K562 (cell line): ENCODE data around the gene DYNLT2B. TPM values are rescaled to one million over a fixed set of nuclear protein-coding genes. Genes with fewer than 3 reads are reported as not detected.

Source experiments
- ARID1B ChIP-seq: fragments of 450-650 bp; IDR thresholded peaks from 2 replicates; pipeline ENCODE4 v1.6.1; 2016; ENCODE audit warnings: antibody characterized with exemption, mild to moderate bottlenecking, inconsistent platforms
- CXXC5 ChIP-seq: fragments of 250-450 bp; sonication (Bioruptor Pico); IDR thresholded peaks from 2 replicates; pipeline ENCODE4 v1.8.0; 2022; ENCODE audit warnings: inconsistent platforms, mild to moderate bottlenecking, moderate library complexity
- DLX4 ChIP-seq: fragments of 250-450 bp; sonication (Bioruptor Pico); IDR thresholded peaks from 2 replicates; pipeline ENCODE4 v1.6.1; 2021; ENCODE audit warnings: mild to moderate bottlenecking
- FOXP1 ChIP-seq: sonication (generic); formaldehyde crosslinking; IDR thresholded peaks from 2 replicates; pipeline ENCODE4 v1.8.0; 2022; ENCODE audit warnings: mild to moderate bottlenecking, missing genetic modification reagents
- MAX ChIP-seq: sonication (generic); formaldehyde crosslinking; IDR thresholded peaks from 2 replicates; pipeline ENCODE4 v1.9.0; 2022; ENCODE audit warnings: mild to moderate bottlenecking, missing genetic modification reagents
- PATZ1 ChIP-seq: fragments of 250-450 bp; sonication (Bioruptor Pico); IDR thresholded peaks from 2 replicates; pipeline ENCODE4 v1.5.0; 2020; ENCODE audit warnings: mild to moderate bottlenecking, borderline replicate concordance
- SIN3B ChIP-seq: fragments of 450-650 bp; IDR thresholded peaks from 2 replicates; pipeline ENCODE4 v1.6.1; 2017; ENCODE audit warnings: low read depth, mild to moderate bottlenecking, moderate library complexity
- SMAD1 ChIP-seq: fragments of 150-350 bp; IDR thresholded peaks from 2 replicates; pipeline ENCODE4 v1.6.1; 2014; ENCODE audit warnings: low read length, low read depth; ENCODE audit not compliant: partially characterized antibody
- SOX6 ChIP-seq: fragments of 450-650 bp; IDR thresholded peaks from 2 replicates; pipeline ENCODE4 v1.6.1; 2014; ENCODE audit warnings: mild to moderate bottlenecking
- SREBF2 ChIP-seq: sonication (generic); formaldehyde crosslinking; IDR thresholded peaks from 2 replicates; pipeline ENCODE4 v1.4.0; 2020; ENCODE audit warnings: mild to moderate bottlenecking, missing genetic modification reagents
- TFAM ChIP-seq: fragments of 250-450 bp; sonication (Bioruptor Pico); conservative IDR thresholded peaks from 2 replicates; pipeline ENCODE4 v1.5.0; 2021; ENCODE audit warnings: mild to moderate bottlenecking, moderate library complexity
- TFAP4 ChIP-seq: sonication (generic); formaldehyde crosslinking; IDR thresholded peaks from 2 replicates; pipeline ENCODE4 v1.8.0; 2022; ENCODE audit warnings: missing genetic modification reagents, mild to moderate bottlenecking, moderate library complexity, borderline replicate concordance
- THRAP3 ChIP-seq: fragments of 450-650 bp; IDR thresholded peaks from 2 replicates; pipeline ENCODE4 v1.6.1; 2016; ENCODE audit warnings: mild to moderate bottlenecking, inconsistent platforms, borderline replicate concordance
- TRIM24 ChIP-seq, 2 experiments: fragments of 450-650 bp; IDR thresholded peaks; 2 replicates each; pipeline ENCODE4 v1.6.1; 2016
- TRIM25 ChIP-seq: fragments of 450-650 bp; IDR thresholded peaks from 2 replicates; pipeline ENCODE4 v1.7.0; 2016; ENCODE audit warnings: borderline replicate concordance
- TRIM28 ChIP-seq: fragments of 450-650 bp; IDR thresholded peaks from 2 replicates; pipeline ENCODE4 v1.6.1; 2017
- USF2 ChIP-seq: sonication (generic); formaldehyde crosslinking; IDR thresholded peaks from 2 replicates; pipeline ENCODE4 v1.5.0; 2020; ENCODE audit warnings: missing genetic modification reagents
- ZNF347 ChIP-seq: fragments of 450-650 bp; formaldehyde crosslinking; IDR thresholded peaks from 2 replicates; pipeline ENCODE4 v1.4.0; 2020; ENCODE audit warnings: low read depth, mild to moderate bottlenecking, moderate library complexity
- ZNF395 ChIP-seq: fragments of 200-800 bp; sonication (Bioruptor generic); IDR thresholded peaks from 2 replicates; pipeline ENCODE4 v1.6.1; 2017; ENCODE audit warnings: missing genetic modification characterization, missing compliant biosample characterization
- polyA plus RNA-seq, 8 experiments: library from polyadenylated mRNA; depleted of rRNA in 4 of 8; stranded (reverse) in 5 of 8; unstranded in 3 of 8; fragments of >200 nt; fragmentation: Nextera tagmentation in 2 of 8; fragmentation: Illumina TruSeq in 1 of 8; extraction: Ambion mirVana in 2 of 8; extraction: Trizol in 1 of 8; gene quantifications; 2 replicates each; pipeline versions ENCODE4 v1.2.1 to v1.2.3, GENCODE V29; 2011 to 2014; ENCODE audit warnings: inconsistent platforms in 1 of 8, missing spikeins in 1 of 8
- total RNA-seq, 7 experiments: library from RNA; depleted of rRNA in 6 of 7; stranded (reverse); fragments of >200 nt in 6 of 7; fragmentation: Illumina TruSeq in 2 of 7; extraction: Trizol in 2 of 7; gene quantifications; 2 replicates each; pipeline versions ENCODE4 v1.2.1 to v1.2.3, GENCODE V29; 2011 to 2021; ENCODE audit warnings: low replicate concordance in 1 of 7

Gene DYNLT2B
- total and polyA plus RNA-seq, 9 of the 15 experiments (the other 6 are each of a cell fraction or from before 2014, with no cell fraction given), result 6.5 to 19.9 (median 8.7) TPM

GRCh38 chr3:196287440-196288140, 30.4 kb downstream of the DYNLT2B start, which contains the start of gene PCYT1A (continued):
- peak; percentile 55; the same call in 1 of the 2 replicates for TF ChIP-seq SOX6
- TF ChIP-seq ZNF395, result peak; percentile 82
- TF ChIP-seq THRAP3, result no peak
- TF ChIP-seq CXXC5 (CRISPR knock-in tag), result peak; percentile 86
- no peak for TF ChIP-seq PATZ1 (CRISPR knock-in tag)
- peak; percentile 13 for TF ChIP-seq SMAD1
- TF ChIP-seq TFAM, result no peak
- peak; percentile 73 for TF ChIP-seq MAX
- TF ChIP-seq TRIM24 (IDR thresholded peaks at IDR 0.05), result peak in 1 of 2 experiments; percentile 98; a peak in 2 of 4 replicates
- TF ChIP-seq TFAP4 (CRISPR knock-in tag), result peak; percentile 98
- TF ChIP-seq SIN3B, result peak; percentile 85; the same call in 1 of the 2 replicates
- TF ChIP-seq USF2 (CRISPR knock-in tag), result no peak
- peak; percentile 24 for TF ChIP-seq TRIM28
- peak; percentile 60 for TF ChIP-seq ARID1B
- TF ChIP-seq DLX4 (CRISPR knock-in tag), result no peak
- no peak for TF ChIP-seq TRIM25
- no peak for TF ChIP-seq ZNF347 (CRISPR knock-in tag)
- TF ChIP-seq SREBF2 (CRISPR knock-in tag), result 0 out of 2 replicates have a peak, but pooled peaks have one; percentile 38
- peak; percentile 84; the same call in 1 of the 2 replicates for TF ChIP-seq FOXP1 (CRISPR knock-in tag)
